Measurements from ENCODE around the gene ELMO1.

Gene ELMO1

DNA sequence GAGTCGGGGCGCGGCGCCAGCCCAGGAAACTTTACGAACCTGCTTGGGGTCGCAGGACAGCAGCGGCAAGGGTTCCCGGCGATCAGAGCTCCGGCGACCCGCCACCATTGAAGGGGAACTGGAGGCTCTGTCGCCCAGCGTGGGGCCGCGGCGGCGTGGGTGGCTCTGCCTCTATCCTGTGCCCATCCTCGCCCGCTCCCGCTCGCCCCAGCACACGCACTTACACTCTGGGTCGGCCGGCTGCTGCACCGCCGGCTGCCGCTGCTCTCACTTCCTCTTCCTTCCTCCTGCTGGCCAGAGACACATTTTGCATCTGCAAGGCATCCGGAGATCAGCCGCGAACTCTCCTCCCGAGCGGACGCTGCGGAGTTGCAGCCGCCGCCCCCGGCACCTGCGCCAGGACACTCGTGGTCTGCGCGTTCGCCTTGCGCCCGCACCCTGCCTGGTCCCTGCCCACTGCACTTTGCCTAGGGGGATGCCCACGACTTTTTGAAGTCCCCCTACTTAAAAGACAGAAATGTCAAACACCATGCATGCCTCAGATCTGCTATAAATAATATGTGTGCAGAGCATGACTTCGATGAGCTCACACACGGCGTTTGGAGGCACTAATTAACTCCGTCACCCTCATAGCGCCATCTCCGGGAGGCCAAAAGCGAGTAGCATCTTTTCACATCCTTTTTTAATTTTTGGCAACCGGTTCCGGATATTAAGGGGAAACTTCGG, at the start of gene ELMO1:
Gene ELMO1, minus strand, starts transcription at position 229 of the 726 bp plus-strand sequence. CDS start 106,174 bp downstream, outside the sequence.
- DNase-seq: peak; percentile 92

DNA sequence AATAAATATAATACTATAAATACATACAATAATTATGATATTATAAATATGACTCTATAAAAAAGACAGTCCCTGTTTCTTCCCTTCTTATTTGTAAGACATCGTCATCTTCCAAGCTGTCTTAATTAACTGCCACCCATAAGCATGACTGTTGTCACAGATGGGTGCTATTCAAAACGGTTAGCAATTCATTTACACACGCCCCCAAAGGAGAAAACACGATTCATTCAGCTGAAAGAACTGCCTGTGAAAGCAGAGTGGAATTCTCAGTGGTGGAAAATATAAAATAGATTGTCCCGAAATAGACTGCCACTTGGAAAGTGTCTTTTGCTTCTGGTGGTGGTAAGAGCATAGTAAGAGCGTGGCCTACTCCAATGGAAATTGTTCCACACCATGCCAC, 48.9 kb upstream of the ELMO1 start:
- no peak for DNase-seq

DNA sequence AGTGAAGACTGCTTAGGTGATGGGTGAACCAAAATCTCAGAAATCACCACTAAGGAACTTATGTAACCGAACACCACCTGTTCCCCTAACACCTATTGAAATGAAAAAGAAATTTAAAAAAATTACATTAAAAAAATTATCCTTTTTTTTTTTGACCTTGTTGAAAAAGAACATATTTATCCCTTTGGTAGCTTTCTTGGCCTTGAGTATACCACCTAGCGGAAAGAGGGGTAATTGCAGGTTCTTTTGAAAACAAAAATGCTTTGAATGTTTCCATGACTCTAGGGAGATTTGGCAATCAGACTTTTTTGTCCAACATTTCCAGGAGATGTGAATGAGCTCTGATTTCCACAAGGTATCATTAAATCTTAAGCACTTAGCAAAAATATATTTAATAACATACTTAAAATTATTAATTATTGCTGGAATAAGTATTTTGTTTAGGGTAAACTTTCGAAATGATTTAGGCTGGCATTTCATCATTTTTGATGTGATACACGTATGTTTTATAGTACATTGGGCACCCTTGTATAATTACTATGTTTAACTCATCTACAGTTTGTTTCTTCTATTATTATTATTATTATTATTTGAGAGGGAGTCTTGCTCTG, 47.0 kb upstream of the ELMO1 start:
- DNase-seq: peak; percentile 43

- peak; percentile 82 for DNase-seq
These were observed 46.3 kb upstream of the ELMO1 start for GRCh38 chr7:37494926-37495325.

DNA sequence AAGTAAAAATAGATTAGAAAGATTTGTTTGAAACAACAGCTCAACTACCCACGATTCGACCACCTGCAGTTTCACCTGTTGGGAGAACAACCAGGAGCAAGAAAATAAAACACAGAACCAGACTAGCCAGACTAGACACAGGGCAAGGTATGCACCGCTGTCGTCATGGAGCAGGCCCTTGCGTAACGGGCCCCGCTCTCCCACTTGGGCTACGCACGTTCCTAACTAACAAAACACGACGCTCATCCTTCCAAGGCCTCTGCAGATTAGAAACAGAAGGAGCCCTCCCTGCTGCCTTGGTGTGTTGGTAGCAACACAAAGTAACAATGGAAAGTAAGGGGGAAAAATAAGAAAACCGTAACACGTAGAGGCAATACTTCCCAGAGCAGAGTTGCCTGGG, 45.1 kb upstream of the ELMO1 start:
- no peak for DNase-seq

DNA sequence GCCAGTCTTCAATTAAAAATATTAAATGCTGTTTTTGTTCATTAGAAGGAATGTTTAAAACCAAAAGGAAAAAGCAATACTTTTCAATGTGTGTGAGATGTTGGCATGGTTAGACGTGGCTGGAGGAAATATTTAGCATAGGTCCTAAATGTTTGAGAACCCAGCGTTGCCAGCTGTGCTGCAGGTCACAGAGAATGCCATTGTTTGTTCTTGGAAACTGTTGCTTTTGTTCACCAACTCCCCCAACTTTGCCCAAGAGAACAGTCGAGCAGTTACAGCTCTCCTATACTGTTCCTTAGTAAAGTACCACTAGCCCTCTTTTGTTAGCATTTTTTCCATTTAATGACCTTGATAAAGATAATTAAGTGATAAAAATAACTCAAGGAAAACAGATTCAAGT, 44.5 kb upstream of the ELMO1 start:
- no peak for DNase-seq

- DNase-seq: no peak
These were observed 43.4 kb upstream of the ELMO1 start for GRCh38 chr7:37491919-37492694.

- no peak for DNase-seq
These were observed 41.0 kb upstream of the ELMO1 start for GRCh38 chr7:37489703-37490102.

GRCh38 chr7:37488163-37488764, 39.6 kb upstream of the ELMO1 start:
- peak; percentile 66 for DNase-seq

DNA sequence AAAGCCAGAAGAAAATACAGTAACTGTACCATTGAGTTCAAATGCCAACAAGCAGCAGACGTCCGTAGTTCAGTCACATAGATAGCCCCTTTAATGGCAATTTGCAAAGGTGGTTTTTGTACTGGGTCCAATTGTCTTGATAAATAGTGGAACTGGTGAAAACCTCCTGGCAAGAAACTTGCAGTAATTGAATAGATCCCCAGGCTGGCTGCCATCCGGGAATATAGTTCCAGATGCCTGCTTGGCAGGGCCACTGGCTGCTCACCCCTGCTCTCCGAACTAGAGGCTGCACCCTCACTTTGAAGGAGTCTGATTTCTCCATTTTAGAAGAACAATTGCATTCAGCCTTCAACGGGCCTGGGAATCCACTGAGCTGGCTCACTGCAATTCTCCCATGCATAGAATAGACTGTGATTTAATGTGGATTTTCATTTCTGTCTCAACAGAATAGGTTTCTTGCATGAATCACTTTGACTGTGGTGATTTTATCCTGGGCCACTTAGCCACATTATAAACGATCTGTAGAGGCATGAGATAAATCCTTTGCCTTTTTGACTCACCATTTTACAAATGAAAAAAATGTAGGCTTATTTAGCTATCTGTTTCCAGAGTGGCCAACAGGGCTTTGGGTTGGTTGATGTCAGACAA, 35.9 kb upstream of the ELMO1 start:
- DNase-seq: no peak

DNA sequence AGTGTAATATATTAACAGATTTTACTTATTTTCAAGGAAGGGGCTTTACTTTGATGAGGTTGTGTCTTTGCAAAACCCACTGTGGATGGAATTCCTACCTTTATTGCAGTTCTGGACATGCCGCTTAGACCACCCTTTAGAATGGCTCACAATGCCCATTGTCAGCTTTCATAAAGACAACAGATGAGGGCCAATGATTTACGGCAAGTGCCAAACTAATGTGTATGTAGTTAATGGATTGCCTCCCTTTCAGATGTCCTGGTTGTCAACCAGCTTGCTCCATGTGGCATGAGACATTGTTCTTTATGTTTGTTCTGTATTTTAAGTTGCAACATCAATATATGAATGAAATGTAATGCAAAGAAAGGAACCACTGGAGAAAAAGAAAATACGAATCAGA, 35.0 kb upstream of the ELMO1 start:
- DNase-seq: no peak

GRCh38 chr7:37482953-37483352, 34.3 kb upstream of the ELMO1 start:
- DNase-seq: no peak

DNA sequence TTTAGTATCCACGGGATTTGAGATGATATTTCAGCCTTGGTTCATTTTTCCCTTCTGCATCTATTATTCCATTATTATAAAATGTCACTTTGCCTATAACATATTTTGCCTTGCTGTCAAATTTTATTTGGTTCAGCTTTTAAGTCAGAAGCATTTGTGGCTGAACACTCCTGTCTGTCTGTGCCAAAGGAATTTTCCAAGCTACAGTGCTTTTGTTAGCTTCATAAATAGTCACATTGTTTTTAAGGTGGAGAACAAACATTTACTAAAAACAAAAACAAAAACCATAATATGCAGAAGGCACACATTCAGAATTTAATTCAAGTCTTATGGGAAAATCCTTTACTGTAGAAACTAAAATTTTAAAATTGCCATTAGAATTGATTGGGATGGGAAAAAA, 33.8 kb upstream of the ELMO1 start:
- no peak for DNase-seq

- peak; percentile 36 for DNase-seq
These were observed 33.1 kb upstream of the ELMO1 start for GRCh38 chr7:37481722-37482288.

- no peak for DNase-seq
These were observed 32.5 kb upstream of the ELMO1 start for GRCh38 chr7:37481154-37481553.

GRCh38 chr7:37480041-37481031, 31.7 kb upstream of the ELMO1 start:
- DNase-seq: peak; percentile 84

DNA sequence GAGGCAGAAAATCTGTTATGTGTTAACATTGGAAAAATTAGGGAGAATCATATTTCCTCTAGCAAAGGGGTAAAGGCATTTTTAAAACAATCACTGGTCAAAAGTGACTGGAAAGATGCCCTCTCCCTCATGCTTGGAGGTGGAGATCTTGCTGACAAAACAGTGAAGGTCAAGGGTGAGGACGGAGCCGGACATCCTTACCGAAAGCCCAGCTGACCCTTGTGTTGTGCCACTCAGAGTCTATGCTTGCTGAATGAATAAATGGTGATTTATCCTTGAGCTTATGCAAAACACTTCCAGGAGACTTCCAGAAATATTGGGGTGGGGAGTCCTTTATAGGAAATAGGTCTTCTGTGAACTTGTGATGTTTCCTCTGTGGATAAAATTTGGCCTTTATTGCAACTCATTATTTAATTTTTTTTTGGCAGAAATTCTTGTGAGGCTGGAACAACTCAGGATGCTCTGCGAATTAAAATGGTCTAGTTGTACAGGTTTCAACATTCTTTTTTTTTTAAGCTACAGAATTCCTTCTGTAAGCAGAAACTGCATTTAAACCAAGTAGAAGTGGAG, 28.3 kb upstream of the ELMO1 start:
- no peak for DNase-seq

GRCh38 chr7:37476428-37476827, 27.8 kb upstream of the ELMO1 start:
- no peak for DNase-seq

GRCh38 chr7:37475646-37476045, 27.0 kb upstream of the ELMO1 start:
- DNase-seq: no peak

- no peak for DNase-seq
These were observed 23.0 kb upstream of the ELMO1 start for GRCh38 chr7:37471619-37472018.

GRCh38 chr7:37467002-37467401, 18.3 kb upstream of the ELMO1 start:
- peak; percentile 17 for DNase-seq
